Measurements from ENCODE around the gene STKLD1.

The STKLD1 gene

DNA sequence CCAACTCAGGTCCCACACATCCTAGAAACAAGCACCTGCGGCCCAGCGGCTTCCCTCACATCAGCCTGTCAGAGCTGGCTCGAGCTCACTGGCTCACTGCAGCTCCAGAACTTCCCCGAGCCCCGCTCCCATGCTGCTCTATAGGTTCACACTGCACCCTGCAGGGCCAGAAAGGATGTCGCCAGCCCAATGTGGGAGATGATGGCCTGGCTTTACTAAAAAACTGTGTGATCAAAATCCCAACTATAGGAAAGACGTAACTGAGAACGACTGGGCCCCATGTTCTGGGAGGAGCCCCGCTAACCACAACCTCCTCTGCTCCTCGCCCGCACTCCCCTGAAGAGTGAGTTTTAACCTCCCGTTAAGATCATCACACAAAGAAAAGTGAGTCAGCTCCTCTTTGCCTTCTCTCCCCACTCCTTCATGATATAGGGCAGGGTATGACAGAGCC is 4.9 kb upstream of the STKLD1 start:
- no peak overlapping the region for H3K27ac ChIP-seq (replicated peaks; ENCODE audit: low read length)

DNA sequence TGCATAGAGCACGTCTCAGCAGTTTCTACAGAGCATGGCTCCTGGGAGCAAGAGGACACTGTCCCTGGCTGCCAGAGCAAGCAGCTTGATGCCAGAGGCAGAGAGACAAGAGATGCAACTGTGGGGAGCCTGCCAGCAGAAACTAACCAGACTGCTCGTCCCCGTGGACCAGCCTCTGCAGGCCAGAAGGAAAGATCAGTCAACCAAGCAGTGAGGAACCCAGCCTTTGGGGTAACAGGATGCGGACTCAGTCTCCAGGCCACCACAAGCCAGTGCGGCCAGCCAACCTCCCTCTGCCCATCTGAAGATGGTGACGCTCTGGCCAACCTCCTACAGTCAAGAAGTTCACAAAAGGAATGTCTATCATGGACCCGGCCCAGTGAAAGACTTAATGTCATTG is 4.0 kb upstream of the STKLD1 start:
- Histone ChIP-seq H4K91ac (ENCODE audit: low read depth, low read length, poor library complexity) (no peak overlapping the region), H4K8ac (ENCODE audit: low read depth, low read length) (no peak overlapping the region), H3K4me3 (ENCODE audit: low read length in 2 of 2) (no peak overlapping the region), H3K27me3 (ENCODE audit: control insufficient read depth in 3 of 3, insufficient read depth in 3 of 3, low read depth in 1 of 3, low read length in 3 of 3) (peaks cover 0 to 1% (median 0%) of the 10 kb centered on the region in 3 experiments), H3K9me3 (replicated peaks in 1 of 2; ENCODE audit: control insufficient read depth in 2 of 2, insufficient read depth in 1 of 2, low read depth in 1 of 2, low read length in 2 of 2) (no peaks in the 10 kb centered on the region), H3K79me1 (ENCODE audit: low read depth, low read length) (peaks cover 35% of the 10 kb centered on the region), H2BK120ac (ENCODE audit: low read depth, low read length) (no peak overlapping the region), H2BK12ac (ENCODE audit: low read length) (no peak overlapping the region), H3K36me3 (replicated peaks in 1 of 2; ENCODE audit: control insufficient read depth in 2 of 2, insufficient read depth in 2 of 2, low read length in 2 of 2) (peaks cover 25 to 68% of the 10 kb centered on the region in 2 donors), H2AK5ac (ENCODE audit: low read depth, low read length) (no peak overlapping the region), H3K4ac (ENCODE audit: low read length) (no peak overlapping the region), H3K4me2 (ENCODE audit: insufficient read depth, low read length, poor library complexity, severe bottlenecking) (no peak overlapping the region), H3K9ac (ENCODE audit: low read depth, low read length, poor library complexity) (no peak overlapping the region), H3K18ac (ENCODE audit: low read length) (no peak overlapping the region), H3K14ac (ENCODE audit: low read length) (no peak overlapping the region), H3K4me1 (ENCODE audit: control insufficient read depth in 2 of 2, insufficient read depth in 1 of 2, low read depth in 1 of 2, low read length in 2 of 2) (peaks cover 0 to 5% of the 10 kb centered on the region in 2 donors), H3K23ac (ENCODE audit: low read depth, low read length, poor library complexity) (no peak overlapping the region), H3K27ac (replicated peaks; ENCODE audit: low read length) (no peak overlapping the region), H2BK5ac (ENCODE audit: low read length) (no peak overlapping the region), H2BK15ac (ENCODE audit: low read length) (no peak overlapping the region), H2AFZ (ENCODE audit: low read length) (no peak overlapping the region)
- WGBS, 2 donors (ENCODE audit: extremely low coverage in 2 of 2, insufficient read length in 2 of 2, insufficient replicate concordance in 1 of 2), result no CpG with 5 or more reads among the region's 7 CpGs
- DNase-seq (ENCODE audit: low spot score), result no peak

More for the DNA sequence above, 4.9 kb upstream of the STKLD1 start:
- Histone ChIP-seq H3K27me3 (ENCODE audit: control insufficient read depth in 3 of 3, insufficient read depth in 3 of 3, low read depth in 1 of 3, low read length in 3 of 3) (peaks cover 0 to 1% (median 0%) of the 10 kb centered on the region in 3 experiments), H3K9ac (ENCODE audit: low read depth, low read length, poor library complexity) (no peak overlapping the region), H3K14ac (ENCODE audit: low read length) (no peak overlapping the region), H3K36me3 (replicated peaks in 1 of 2; ENCODE audit: control insufficient read depth in 2 of 2, insufficient read depth in 2 of 2, low read length in 2 of 2) (peaks cover 33 to 77% of the 10 kb centered on the region in 2 donors), H4K8ac (ENCODE audit: low read depth, low read length) (no peak overlapping the region), H2AK5ac (ENCODE audit: low read depth, low read length) (no peak overlapping the region), H3K79me1 (ENCODE audit: low read depth, low read length) (peaks cover 38% of the 10 kb centered on the region), H3K4me3 (ENCODE audit: low read length in 2 of 2) (no peak overlapping the region), H3K4me2 (ENCODE audit: insufficient read depth, low read length, poor library complexity, severe bottlenecking) (no peak overlapping the region), H3K23ac (ENCODE audit: low read depth, low read length, poor library complexity) (peak overlapping the region; percentile 8), H2AFZ (ENCODE audit: low read length) (no peak overlapping the region), H2BK15ac (ENCODE audit: low read length) (no peak overlapping the region), H3K18ac (ENCODE audit: low read length) (no peak overlapping the region), H2BK120ac (ENCODE audit: low read depth, low read length) (no peak overlapping the region), H2BK12ac (ENCODE audit: low read length) (no peak overlapping the region), H3K9me3 (replicated peaks in 1 of 2; ENCODE audit: control insufficient read depth in 2 of 2, insufficient read depth in 1 of 2, low read depth in 1 of 2, low read length in 2 of 2) (no peaks in the 10 kb centered on the region), H4K91ac (ENCODE audit: low read depth, low read length, poor library complexity) (no peak overlapping the region), H3K4me1 (ENCODE audit: control insufficient read depth in 2 of 2, insufficient read depth in 1 of 2, low read depth in 1 of 2, low read length in 2 of 2) (peaks cover 0 to 5% of the 10 kb centered on the region in 2 donors), H2BK5ac (ENCODE audit: low read length) (no peak overlapping the region), H3K4ac (ENCODE audit: low read length) (no peak overlapping the region)
- no peak for DNase-seq (ENCODE audit: low spot score)
- no CpG with 5 or more reads among the region's 12 CpGs for whole genome bisulfite sequencing, 2 donors (ENCODE audit: extremely low coverage in 2 of 2, insufficient read length in 2 of 2, insufficient replicate concordance in 1 of 2)

DNA sequence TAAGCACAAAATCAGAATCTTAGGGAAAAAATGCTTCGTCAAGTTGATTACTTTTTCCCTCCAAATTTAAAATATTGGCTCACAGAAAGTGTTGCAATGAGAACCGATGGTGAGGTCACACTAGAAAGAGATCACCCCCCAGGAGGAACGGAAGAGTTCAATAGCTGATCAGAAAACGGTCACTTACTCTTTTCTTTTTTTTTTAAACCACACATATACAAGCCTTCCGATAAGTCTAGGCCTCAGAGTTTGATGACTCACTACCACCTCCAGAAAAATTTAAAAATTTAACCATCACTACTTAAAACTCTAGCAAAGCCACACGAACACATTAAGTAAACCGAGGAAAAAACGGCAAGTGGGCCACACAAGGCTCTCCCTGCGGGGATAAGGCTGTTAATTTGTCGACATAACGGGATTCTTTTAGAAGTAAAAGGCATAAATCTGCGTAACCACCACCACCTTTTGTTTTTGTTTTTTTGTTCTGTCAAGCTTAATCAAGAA is 1.5 kb upstream of the STKLD1 start:
- Histone ChIP-seq H3K14ac (ENCODE audit: low read length) (no peak overlapping the region), H2BK120ac (ENCODE audit: low read depth, low read length) (no peak overlapping the region), H3K4ac (ENCODE audit: low read length) (no peak overlapping the region), H3K36me3 (replicated peaks in 1 of 2; ENCODE audit: control insufficient read depth in 2 of 2, insufficient read depth in 2 of 2, low read length in 2 of 2) (peaks cover 15 to 45% of the 10 kb centered on the region in 2 donors), H2AFZ (ENCODE audit: low read length) (no peak overlapping the region), H3K23ac (ENCODE audit: low read depth, low read length, poor library complexity) (no peak overlapping the region), H3K27me3 (ENCODE audit: control insufficient read depth in 3 of 3, insufficient read depth in 3 of 3, low read depth in 1 of 3, low read length in 3 of 3) (peaks cover 0 to 1% (median 0%) of the 10 kb centered on the region in 3 experiments), H3K4me2 (ENCODE audit: insufficient read depth, low read length, poor library complexity, severe bottlenecking) (peak overlapping the region; percentile 48), H3K9me3 (replicated peaks in 1 of 2; ENCODE audit: control insufficient read depth in 2 of 2, insufficient read depth in 1 of 2, low read depth in 1 of 2, low read length in 2 of 2) (peaks cover 0 to 10% of the 10 kb centered on the region in 2 donors), H3K4me3 (ENCODE audit: low read length in 2 of 2) (peak overlapping the region; percentile 90 to 99), H2BK5ac (ENCODE audit: low read length) (no peak overlapping the region), H3K27ac (replicated peaks; ENCODE audit: low read length) (no peak overlapping the region), H3K79me1 (ENCODE audit: low read depth, low read length) (peaks cover 22% of the 10 kb centered on the region), H2BK12ac (ENCODE audit: low read length) (no peak overlapping the region), H2BK15ac (ENCODE audit: low read length) (no peak overlapping the region), H4K91ac (ENCODE audit: low read depth, low read length, poor library complexity) (no peak overlapping the region), H2AK5ac (ENCODE audit: low read depth, low read length) (no peak overlapping the region), H3K18ac (ENCODE audit: low read length) (no peak overlapping the region), H4K8ac (ENCODE audit: low read depth, low read length) (no peak overlapping the region), H3K4me1 (ENCODE audit: control insufficient read depth in 2 of 2, insufficient read depth in 1 of 2, low read depth in 1 of 2, low read length in 2 of 2) (peaks cover 2 to 7% of the 10 kb centered on the region in 2 donors), H3K9ac (ENCODE audit: low read depth, low read length, poor library complexity) (no peak overlapping the region)
- no CpG with 5 or more reads among the region's 12 CpGs for WGBS, 2 donors (ENCODE audit: extremely low coverage in 2 of 2, insufficient read length in 2 of 2, insufficient replicate concordance in 1 of 2)
- no peak for DNase-seq (ENCODE audit: low spot score)

DNA sequence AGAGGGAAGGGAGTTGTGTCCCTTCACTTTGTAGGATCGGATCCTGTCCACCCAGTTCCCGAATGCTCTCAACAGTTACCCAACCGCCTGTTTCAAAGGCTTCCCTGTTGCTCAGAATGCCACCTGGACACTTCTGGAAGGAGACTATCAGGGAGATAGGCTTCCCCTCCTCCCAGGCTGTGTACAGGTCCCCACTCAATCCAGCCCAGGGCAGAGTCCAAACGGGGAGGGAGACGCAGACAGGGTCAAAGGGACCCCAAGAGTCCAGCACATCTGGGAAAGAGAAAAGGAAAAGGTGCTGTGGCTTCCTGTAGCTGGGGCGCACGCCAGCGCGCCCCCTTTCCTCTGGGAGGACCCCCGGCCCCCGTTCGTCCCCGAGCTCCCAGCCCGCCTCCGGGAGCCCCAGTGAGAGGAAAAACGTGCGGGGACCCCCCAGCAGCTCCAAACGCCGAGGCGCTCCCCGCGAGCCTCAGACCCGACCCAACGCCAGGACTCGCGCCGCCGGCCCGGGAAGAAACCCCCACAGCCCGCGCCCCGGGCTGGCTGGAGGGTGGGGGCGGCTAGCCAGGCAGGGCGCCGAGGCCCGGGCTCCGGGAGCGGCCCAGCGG is 946 bp upstream of the STKLD1 start:
- Histone ChIP-seq H3K36me3 (replicated peaks in 1 of 2; ENCODE audit: control insufficient read depth in 2 of 2, insufficient read depth in 2 of 2, low read length in 2 of 2) (peaks cover 10 to 39% of the 10 kb centered on the region in 2 donors), H3K9me3 (replicated peaks in 1 of 2; ENCODE audit: control insufficient read depth in 2 of 2, insufficient read depth in 1 of 2, low read depth in 1 of 2, low read length in 2 of 2) (peaks cover 0 to 10% of the 10 kb centered on the region in 2 donors), H2AK5ac (ENCODE audit: low read depth, low read length) (peak overlapping the region; percentile 60), H3K18ac (ENCODE audit: low read length) (peak overlapping the region; percentile 95), H3K4me2 (ENCODE audit: insufficient read depth, low read length, poor library complexity, severe bottlenecking) (peak overlapping the region; percentile 48), H3K14ac (ENCODE audit: low read length) (no peak overlapping the region), H3K27ac (replicated peaks; ENCODE audit: low read length) (no peak overlapping the region), H2BK5ac (ENCODE audit: low read length) (peak overlapping the region; percentile 2), H3K9ac (ENCODE audit: low read depth, low read length, poor library complexity) (peak overlapping the region; percentile 97), H2BK12ac (ENCODE audit: low read length) (no peak overlapping the region), H2AFZ (ENCODE audit: low read length) (peak overlapping the region; percentile 91), H2BK120ac (ENCODE audit: low read depth, low read length) (no peak overlapping the region), H2BK15ac (ENCODE audit: low read length) (no peak overlapping the region), H3K79me1 (ENCODE audit: low read depth, low read length) (peaks cover 17% of the 10 kb centered on the region), H3K27me3 (ENCODE audit: control insufficient read depth in 3 of 3, insufficient read depth in 3 of 3, low read depth in 1 of 3, low read length in 3 of 3) (peaks cover 0 to 1% (median 0%) of the 10 kb centered on the region in 3 experiments), H3K23ac (ENCODE audit: low read depth, low read length, poor library complexity) (no peak overlapping the region), H4K8ac (ENCODE audit: low read depth, low read length) (no peak overlapping the region), H4K91ac (ENCODE audit: low read depth, low read length, poor library complexity) (no peak overlapping the region), H3K4me1 (ENCODE audit: control insufficient read depth in 2 of 2, insufficient read depth in 1 of 2, low read depth in 1 of 2, low read length in 2 of 2) (peaks cover 2 to 7% of the 10 kb centered on the region in 2 donors), H3K4ac (ENCODE audit: low read length) (no peak overlapping the region), H3K4me3 (ENCODE audit: low read length in 2 of 2) (peak overlapping the region; percentile 90 to 99)
- WGBS, 2 donors (ENCODE audit: extremely low coverage in 2 of 2, insufficient read length in 2 of 2, insufficient replicate concordance in 1 of 2), result no CpG with 5 or more reads among the region's 39 CpGs
- peak; percentile 23 for DNase-seq (ENCODE audit: low spot score)

All from neuronal stem cell (in vitro differentiated cells).